NT2/D1 (cell line): ENCODE data around the gene TSFM.

ENCODE experiments used
- SUZ12 ChIP-seq: IDR thresholded peaks from 2 replicates; pipeline ENCODE4 v1.6.1; 2011; ENCODE audit not compliant: insufficient read length, insufficient read depth; ENCODE audit errors: extremely low read depth
- YY1 ChIP-seq: IDR thresholded peaks from 2 replicates; pipeline ENCODE4 v1.6.1; 2011; ENCODE audit not compliant: insufficient read length, insufficient read depth
- ZNF274 ChIP-seq: IDR thresholded peaks from 2 replicates; pipeline ENCODE4 v1.6.1; 2011; ENCODE audit warnings: mild to moderate bottlenecking, low read depth, low read length

DNA sequence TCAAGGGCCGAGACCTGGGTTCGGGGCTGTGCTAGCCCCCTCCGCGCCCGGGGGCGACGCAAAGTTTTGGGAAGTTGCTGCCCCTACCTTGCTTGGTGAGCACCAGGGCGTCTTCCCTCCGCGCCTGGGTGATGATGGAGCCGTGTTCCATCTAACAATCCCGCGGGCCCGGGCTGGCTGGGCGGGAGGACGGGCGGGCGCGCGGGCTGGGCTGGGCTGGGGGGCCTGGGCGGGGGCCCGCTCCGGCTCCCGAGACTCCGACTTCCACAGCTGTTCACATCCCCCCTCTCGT, 63.6 kb downstream of the TSFM start:
- TF ChIP-seq YY1, result no peak
- no peak for TF ChIP-seq ZNF274
- no peak for TF ChIP-seq SUZ12
